IPS-20b (cell line): ENCODE results near the gene ZNF608.
A peak's percentile ranks its signal among the peaks of the same experiment; 100 is the strongest.

Source experiments
- H3K27ac ChIP-seq: one replicate; pipeline ENCODE4 v1.5.1; 2013; ENCODE audit warnings: low read length
- H3K27me3 ChIP-seq: 2 replicates; pipeline ENCODE4 v1.6.1; 2013; ENCODE audit warnings: mild to moderate bottlenecking, low read length, inconsistent platforms; ENCODE audit not compliant: insufficient read depth
- H3K36me3 ChIP-seq: 2 replicates; pipeline ENCODE4 v1.6.1; 2013; ENCODE audit warnings: low read depth, mild to moderate bottlenecking, inconsistent platforms, low read length, moderate library complexity; ENCODE audit not compliant: insufficient read depth
- H3K4me1 ChIP-seq: 2 replicates; pipeline ENCODE4 v1.6.1; 2013; ENCODE audit warnings: mild to moderate bottlenecking, control low read depth, inconsistent platforms, low read length, moderate library complexity; ENCODE audit not compliant: insufficient read depth
- H3K4me3 ChIP-seq: 2 replicates; pipeline ENCODE4 v1.5.1; 2013; ENCODE audit warnings: mild to moderate bottlenecking, low read length, inconsistent platforms
- H3K9ac ChIP-seq: 2 replicates; pipeline ENCODE4 v1.6.1; 2013; ENCODE audit warnings: low read depth, mild to moderate bottlenecking, inconsistent platforms, low read length, moderate library complexity
- H3K9me3 ChIP-seq: 2 replicates; pipeline ENCODE4 v1.6.1; 2013; ENCODE audit warnings: mild to moderate bottlenecking, low read depth, low read length, inconsistent platforms; ENCODE audit not compliant: insufficient read depth

ZNF608 gene

GRCh38 chr5:124720593-124720992 is 25.8 kb downstream of the ZNF608 start:
- Histone ChIP-seq H3K27ac (no peak overlapping the region), H3K9me3 (no peaks in the 10 kb centered on the region), H3K4me3 (no peak overlapping the region), H3K27me3 (no peaks in the 10 kb centered on the region), H3K36me3 (no peaks in the 10 kb centered on the region; the same call in 1 of the 2 replicates), H3K9ac (no peak overlapping the region), H3K4me1 (peaks cover 22% of the 10 kb centered on the region; the same call in 1 of the 2 replicates)

- no peak overlapping the region; the same call in 1 of the 2 replicates for H3K4me3 ChIP-seq
- H3K4me1 ChIP-seq: peaks cover 22% of the 10 kb centered on the region; the same call in 1 of the 2 replicates
- peak overlapping the region; percentile 18; the same call in 1 of the 2 replicates for H3K9ac ChIP-seq
- no peak overlapping the region for H3K27ac ChIP-seq
- no peaks in the 10 kb centered on the region for H3K27me3 ChIP-seq
- no peaks in the 10 kb centered on the region for H3K9me3 ChIP-seq
- H3K36me3 ChIP-seq: no peaks in the 10 kb centered on the region; the same call in 1 of the 2 replicates
Measured at GRCh38 chr5:124719113-124719967, 27.1 kb downstream of the ZNF608 start.

- Histone ChIP-seq H3K36me3 (no peaks in the 10 kb centered on the region; the same call in 1 of the 2 replicates), H3K4me1 (peaks cover 25% of the 10 kb centered on the region; the same call in 1 of the 2 replicates), H3K9me3 (no peaks in the 10 kb centered on the region), H3K27ac (no peak overlapping the region), H3K27me3 (no peaks in the 10 kb centered on the region), H3K9ac (no peak overlapping the region), H3K4me3 (no peak overlapping the region)
Measured at GRCh38 chr5:124718380-124718789, 28.1 kb downstream of the ZNF608 start.

GRCh38 chr5:124716169-124716568 is 30.3 kb downstream of the ZNF608 start:
- Histone ChIP-seq H3K9me3 (no peaks in the 10 kb centered on the region), H3K27me3 (no peaks in the 10 kb centered on the region), H3K4me3 (no peak overlapping the region), H3K9ac (no peak overlapping the region), H3K36me3 (no peaks in the 10 kb centered on the region; the same call in 1 of the 2 replicates), H3K4me1 (peaks cover 21% of the 10 kb centered on the region; the same call in 1 of the 2 replicates), H3K27ac (no peak overlapping the region)

- H3K4me3 ChIP-seq: no peak overlapping the region
- no peak overlapping the region for H3K9ac ChIP-seq
- H3K27me3 ChIP-seq: no peaks in the 10 kb centered on the region
- H3K9me3 ChIP-seq: no peaks in the 10 kb centered on the region
- H3K4me1 ChIP-seq: peaks cover 23% of the 10 kb centered on the region; the same call in 1 of the 2 replicates
- H3K36me3 ChIP-seq: no peaks in the 10 kb centered on the region; the same call in 1 of the 2 replicates
- H3K27ac ChIP-seq: no peak overlapping the region
Measured at GRCh38 chr5:124714910-124715309, 31.5 kb downstream of the ZNF608 start.

GRCh38 chr5:124713595-124713994 is 32.8 kb downstream of the ZNF608 start:
- Histone ChIP-seq H3K4me3 (no peak overlapping the region), H3K27ac (no peak overlapping the region), H3K36me3 (no peaks in the 10 kb centered on the region; the same call in 1 of the 2 replicates), H3K9me3 (no peaks in the 10 kb centered on the region), H3K27me3 (no peaks in the 10 kb centered on the region), H3K4me1 (peaks cover 19% of the 10 kb centered on the region; the same call in 1 of the 2 replicates), H3K9ac (no peak overlapping the region)

- H3K4me3 ChIP-seq: no peak overlapping the region
- H3K27ac ChIP-seq: no peak overlapping the region
- H3K9ac ChIP-seq: no peak overlapping the region
- H3K27me3 ChIP-seq: no peaks in the 10 kb centered on the region
- H3K36me3 ChIP-seq: no peaks in the 10 kb centered on the region; the same call in 1 of the 2 replicates
- no peaks in the 10 kb centered on the region for H3K9me3 ChIP-seq
- peaks cover 26% of the 10 kb centered on the region; the same call in 1 of the 2 replicates for H3K4me1 ChIP-seq
Measured at GRCh38 chr5:124712731-124713305, 33.6 kb downstream of the ZNF608 start.

- no peak overlapping the region for H3K27ac ChIP-seq
- H3K27me3 ChIP-seq: no peaks in the 10 kb centered on the region
- H3K4me3 ChIP-seq: no peak overlapping the region
- no peak overlapping the region for H3K9ac ChIP-seq
- peaks cover 60% of the 10 kb centered on the region for H3K4me1 ChIP-seq
- no peaks in the 10 kb centered on the region for H3K36me3 ChIP-seq
- no peaks in the 10 kb centered on the region for H3K9me3 ChIP-seq
Measured at GRCh38 chr5:124708086-124708485, 38.4 kb downstream of the ZNF608 start.

GRCh38 chr5:124707520-124707919 is 38.9 kb downstream of the ZNF608 start:
- Histone ChIP-seq H3K9me3 (no peaks in the 10 kb centered on the region), H3K4me3 (0 out of 2 replicates have a peak overlapping the region, but pooled peaks have one; percentile 23), H3K36me3 (no peaks in the 10 kb centered on the region), H3K9ac (peak overlapping the region; percentile 46; the same call in 1 of the 2 replicates), H3K27ac (no peak overlapping the region), H3K27me3 (no peaks in the 10 kb centered on the region), H3K4me1 (peaks cover 66% of the 10 kb centered on the region)

- Histone ChIP-seq H3K4me1 (peaks cover 73% of the 10 kb centered on the region), H3K4me3 (peak overlapping the region; percentile 23; the same call in 1 of the 2 replicates), H3K27me3 (no peaks in the 10 kb centered on the region), H3K9ac (peak overlapping the region; percentile 46; the same call in 1 of the 2 replicates), H3K27ac (no peak overlapping the region), H3K9me3 (no peaks in the 10 kb centered on the region), H3K36me3 (no peaks in the 10 kb centered on the region)
Measured at GRCh38 chr5:124706729-124707361, 39.6 kb downstream of the ZNF608 start.

- Histone ChIP-seq H3K9me3 (no peaks in the 10 kb centered on the region), H3K27ac (no peak overlapping the region), H3K4me3 (no peak overlapping the region), H3K4me1 (peaks cover 79% of the 10 kb centered on the region), H3K36me3 (no peaks in the 10 kb centered on the region), H3K9ac (no peak overlapping the region), H3K27me3 (no peaks in the 10 kb centered on the region)
Measured at GRCh38 chr5:124706051-124706450, 40.4 kb downstream of the ZNF608 start.
